CD4-positive, alpha-beta T cell treated with Interleukin-12 subunit alpha and Interleukin-12 subunit beta, for 1 hour (primary cell): Measurements from ENCODE around the gene ZNF146.
"Not testable (repeated sequence)": the region's sequence is repeated elsewhere in the genome, so short reads cannot be mapped to it uniquely, and the experiment has no call there.

ENCODE experiments used
- DNase-seq: peaks from one replicate; pipeline ENCODE4 v3.0.0-alpha.2; 2020

Gene ZNF146

DNA sequence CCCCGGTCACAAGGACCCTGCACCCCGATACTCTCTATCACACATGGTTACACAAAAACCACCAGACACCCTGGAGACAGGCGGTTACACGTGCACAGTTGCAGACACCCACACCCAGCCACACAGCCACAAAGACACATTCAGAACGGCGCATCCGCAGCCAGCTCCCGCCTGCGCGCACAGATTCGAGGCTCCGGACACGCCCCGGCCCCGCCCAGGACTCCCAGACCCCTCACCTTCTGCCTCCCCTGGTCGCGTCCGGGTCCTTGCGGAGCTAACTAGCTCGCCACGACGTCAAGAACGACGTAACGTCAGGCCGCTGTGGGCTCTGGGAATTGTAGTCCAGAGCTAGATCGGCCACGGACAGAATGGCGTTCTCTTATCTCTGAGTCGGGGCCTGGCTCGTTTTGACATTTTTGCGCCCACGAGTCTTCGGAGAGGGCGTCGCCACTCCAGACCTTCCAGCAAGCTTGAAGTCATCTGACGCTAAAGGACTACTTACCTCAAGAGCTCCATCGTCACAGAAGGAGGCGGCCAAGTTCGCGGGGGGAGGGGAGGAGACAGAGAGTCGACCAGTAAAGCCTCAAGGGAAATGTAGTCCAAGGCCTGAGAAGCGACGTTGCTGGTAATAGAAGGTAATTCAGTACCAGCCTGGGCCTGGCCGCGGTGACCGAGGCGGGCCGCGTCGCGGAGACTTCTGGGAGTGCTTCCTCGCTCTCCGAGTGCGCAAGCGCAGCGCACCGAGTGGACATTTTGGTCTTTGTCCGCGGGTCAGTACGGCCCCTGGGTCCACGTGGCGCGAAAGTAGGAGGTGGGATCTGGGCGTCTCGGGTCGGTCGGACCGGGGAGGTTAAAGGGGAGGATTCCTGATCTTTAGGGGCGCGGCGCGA lies at the start of gene ZNF146, which contains the start of gene ZNF565:
Gene ZNF146, plus strand, starts transcription at position 721 of the 890 bp plus-strand sequence. CDS start 21,335 bp downstream, outside the sequence.
Gene ZNF565, minus strand, starts transcription at position 280 of the 890 bp plus-strand sequence. CDS start 12,680 bp downstream, outside the sequence.
- peak; percentile 97 for DNase-seq

DNA sequence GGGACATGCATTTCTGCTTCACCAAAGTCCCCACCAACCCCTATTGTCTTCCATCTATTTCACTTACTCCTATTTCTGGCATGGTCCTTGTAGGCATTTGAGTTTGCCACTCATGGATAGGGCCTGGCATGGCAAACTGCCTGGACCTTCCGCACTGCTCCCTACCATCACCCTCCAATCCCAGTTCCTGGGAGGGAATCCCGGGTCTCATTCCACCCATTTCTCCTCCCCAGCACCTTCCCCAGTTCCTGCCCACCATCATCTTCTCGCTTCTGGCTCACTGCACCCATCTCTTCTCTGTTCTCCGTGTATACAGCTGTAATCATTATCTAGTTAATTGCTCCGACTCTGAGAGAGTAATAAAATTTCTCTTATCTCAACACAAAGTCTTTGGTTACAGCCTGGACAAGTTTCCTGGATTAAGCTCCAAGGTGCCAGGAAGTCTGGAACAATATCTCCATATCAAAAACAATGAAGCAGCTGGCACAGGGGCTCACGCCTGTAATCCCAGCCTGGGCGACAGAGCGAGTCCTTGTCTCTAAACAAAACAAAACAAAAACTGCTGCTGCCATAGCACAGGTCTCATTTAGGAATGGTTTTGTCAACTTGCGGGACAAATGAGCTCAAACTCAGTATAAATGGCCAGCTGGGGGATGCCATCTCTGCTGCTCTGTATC lies 45.7 kb upstream of the ZNF146 start:
- no peak for DNase-seq

DNA sequence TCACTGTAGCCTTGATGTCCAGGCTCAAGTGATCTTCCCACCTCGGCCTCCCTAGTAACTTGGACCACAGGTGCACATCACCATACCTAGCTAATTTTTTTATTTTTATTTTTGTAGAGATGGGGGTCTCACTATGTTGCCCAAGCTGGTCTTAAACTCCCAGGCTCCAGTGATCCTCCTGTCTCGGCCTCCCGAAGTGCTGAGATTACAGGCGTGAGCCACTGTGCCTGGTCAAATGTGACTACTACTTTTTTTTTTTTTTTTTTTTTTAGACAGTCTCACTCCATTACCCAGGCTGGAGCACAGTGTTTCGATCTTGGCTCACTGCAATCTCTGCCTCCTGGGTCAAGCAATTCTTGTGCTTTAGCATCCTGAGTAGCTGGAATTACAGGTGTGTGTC lies 42.1 kb upstream of the ZNF146 start:
- no peak for DNase-seq

- DNase-seq, result not testable (repeated sequence)
Measured at GRCh38 chr19:36173846-36174245, 41.1 kb upstream of the ZNF146 start.

GRCh38 chr19:36179077-36179476 lies 35.8 kb upstream of the ZNF146 start:
- not testable (repeated sequence) for DNase-seq

- no peak for DNase-seq
Measured at GRCh38 chr19:36182612-36183244, 32.2 kb upstream of the ZNF146 start.

DNA sequence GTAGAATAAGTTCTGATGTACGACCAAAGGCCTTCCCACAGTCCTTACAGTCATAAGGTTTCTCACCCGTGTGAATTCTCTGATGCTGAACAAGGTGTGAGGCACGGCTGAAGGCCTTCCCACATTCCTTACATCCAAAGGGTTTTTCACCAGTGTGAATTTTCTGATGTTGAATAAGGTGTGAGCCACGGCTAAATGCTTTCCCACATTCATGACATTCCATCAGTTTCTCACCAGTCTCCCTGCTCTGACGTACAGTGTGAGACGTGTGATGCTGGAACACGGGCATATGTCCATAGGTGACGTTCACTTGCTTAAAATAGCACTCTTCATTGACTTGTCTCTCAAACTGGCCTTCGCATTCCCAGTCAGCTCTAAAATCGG lies 31.7 kb upstream of the ZNF146 start:
- no peak for DNase-seq

DNA sequence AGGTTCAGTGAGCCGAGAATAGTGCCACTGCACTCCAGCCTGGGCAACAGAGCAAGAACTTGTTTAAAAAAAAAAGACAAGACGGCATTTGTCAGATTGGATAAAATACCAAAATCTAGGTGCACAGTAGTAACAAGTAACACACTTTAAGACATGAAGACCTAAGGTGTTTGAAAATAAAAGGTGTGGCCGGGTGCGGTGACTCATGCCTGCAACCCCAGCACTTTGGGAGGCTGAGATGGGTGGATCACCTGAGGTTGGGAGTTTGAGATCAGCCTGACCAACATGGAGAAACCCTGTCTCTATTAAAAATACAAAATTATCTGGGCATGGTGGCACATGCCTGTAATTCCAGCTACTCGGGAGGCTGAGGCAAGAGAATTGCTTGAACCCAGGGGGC lies 28.2 kb upstream of the ZNF146 start:
- DNase-seq, result not testable (repeated sequence)

DNA sequence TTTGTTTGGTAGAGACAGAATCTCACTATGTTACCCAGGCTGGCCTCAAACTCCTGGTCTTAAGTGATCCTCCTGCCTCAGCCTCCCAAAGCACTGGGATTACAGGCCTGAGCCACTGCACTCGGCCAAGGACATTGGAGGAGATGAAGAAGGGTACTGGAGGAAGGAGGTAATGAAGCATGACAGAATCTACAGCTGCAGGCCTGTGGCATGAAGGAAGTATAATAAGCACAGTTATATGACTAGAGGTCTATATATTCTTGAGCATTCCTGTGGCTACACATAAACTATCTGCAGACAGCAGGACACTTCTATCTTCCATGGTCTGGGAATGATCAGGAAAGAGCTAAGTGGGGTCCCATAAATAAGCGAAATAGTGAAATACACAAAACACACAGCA lies 18.7 kb upstream of the ZNF146 start:
- DNase-seq, result no peak

DNA sequence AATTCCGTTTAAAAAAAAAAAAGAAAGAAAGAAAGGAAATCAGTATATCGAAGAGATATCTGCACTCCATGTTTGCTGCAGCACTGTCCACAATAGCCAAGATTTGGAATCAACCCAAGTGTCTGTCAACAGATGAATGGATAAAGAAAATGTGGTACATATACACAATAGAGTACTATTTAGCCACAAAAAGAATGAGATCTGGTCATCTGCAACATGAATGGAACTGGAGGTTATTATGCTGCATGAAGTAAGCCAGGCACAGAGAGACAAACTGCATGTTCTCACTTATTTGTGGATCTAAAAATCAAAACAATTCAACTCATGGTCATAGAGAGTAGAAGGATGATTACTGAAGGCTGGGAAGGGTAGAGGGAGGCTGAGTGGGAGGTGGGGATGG lies 16.8 kb upstream of the ZNF146 start:
- no peak for DNase-seq

GRCh38 chr19:36201684-36202083 lies 13.2 kb upstream of the ZNF146 start:
- no peak for DNase-seq

DNA sequence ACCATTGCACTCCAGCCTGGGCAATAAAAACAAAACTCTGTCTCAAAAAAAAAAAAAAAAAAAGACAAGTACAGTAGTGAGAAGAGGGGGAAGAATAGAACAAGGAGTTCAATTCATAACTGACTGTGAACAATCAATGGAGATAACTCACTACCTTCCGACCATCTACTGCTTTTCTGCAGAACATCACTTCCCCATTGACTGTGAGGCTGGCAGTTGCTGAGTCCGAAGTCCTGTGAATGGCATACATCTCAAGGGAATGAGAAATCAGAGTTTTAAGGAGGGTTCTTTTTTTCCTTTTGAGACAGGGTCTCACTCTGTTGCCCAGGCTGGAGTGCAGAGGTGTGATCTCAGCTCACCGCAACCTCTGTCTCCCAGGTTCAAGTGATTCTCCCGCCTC lies 11.6 kb upstream of the ZNF146 start:
- DNase-seq, result no peak

DNA sequence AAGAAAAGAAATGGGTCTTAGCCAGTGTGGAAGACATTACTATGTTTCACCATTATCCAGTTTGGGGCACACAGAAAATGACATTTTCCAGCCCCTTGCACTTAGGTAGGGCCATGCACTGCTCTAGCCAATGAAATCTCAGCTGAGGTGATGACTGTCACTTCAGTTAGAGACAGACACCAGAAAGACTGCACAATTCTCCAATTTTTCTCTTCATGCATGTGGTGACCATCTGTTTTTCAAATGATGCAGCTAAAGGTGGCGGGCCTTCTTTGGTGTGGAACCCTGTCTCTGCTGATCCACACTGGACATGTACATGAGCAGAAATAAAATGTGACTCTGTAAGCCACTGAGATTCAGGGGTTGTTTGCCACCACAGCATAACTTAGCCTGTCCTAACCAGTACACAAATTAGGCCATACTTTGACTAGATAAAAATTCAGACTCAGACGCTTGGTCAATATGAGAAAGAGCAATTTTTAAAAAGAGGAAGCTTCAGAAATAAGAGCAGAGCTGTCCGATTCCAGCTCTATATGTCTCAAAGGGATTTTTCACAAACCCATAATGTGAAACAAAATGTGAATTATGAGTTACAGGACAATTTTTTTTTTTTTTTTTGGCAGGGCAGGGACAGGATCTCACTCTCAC lies 7.2 kb upstream of the ZNF146 start:
- no peak for DNase-seq

- no peak for DNase-seq
Measured at GRCh38 chr19:36209372-36209771, 5.5 kb upstream of the ZNF146 start.

- no peak for DNase-seq
Measured at GRCh38 chr19:36210497-36210896, 4.4 kb upstream of the ZNF146 start.

DNA sequence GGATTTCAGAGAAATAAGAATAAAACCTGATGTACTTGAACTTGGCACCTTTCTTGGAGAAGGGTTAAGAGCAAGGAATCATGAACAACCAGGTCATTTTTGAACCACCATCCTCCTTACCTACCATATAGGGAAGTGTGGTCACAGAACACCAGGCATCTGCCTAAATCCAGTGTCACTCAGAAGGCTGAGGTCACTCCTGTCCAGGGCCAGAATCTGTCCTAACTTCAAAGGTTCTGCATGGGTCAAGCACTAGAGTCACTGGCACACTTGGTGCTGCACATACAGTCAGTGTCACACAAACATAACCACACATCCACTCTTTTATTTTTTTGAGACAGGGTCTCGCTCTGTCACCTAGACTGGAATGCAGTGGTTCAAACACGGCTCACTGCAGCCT lies 2.0 kb upstream of the ZNF146 start:
- DNase-seq, result no peak

DNA sequence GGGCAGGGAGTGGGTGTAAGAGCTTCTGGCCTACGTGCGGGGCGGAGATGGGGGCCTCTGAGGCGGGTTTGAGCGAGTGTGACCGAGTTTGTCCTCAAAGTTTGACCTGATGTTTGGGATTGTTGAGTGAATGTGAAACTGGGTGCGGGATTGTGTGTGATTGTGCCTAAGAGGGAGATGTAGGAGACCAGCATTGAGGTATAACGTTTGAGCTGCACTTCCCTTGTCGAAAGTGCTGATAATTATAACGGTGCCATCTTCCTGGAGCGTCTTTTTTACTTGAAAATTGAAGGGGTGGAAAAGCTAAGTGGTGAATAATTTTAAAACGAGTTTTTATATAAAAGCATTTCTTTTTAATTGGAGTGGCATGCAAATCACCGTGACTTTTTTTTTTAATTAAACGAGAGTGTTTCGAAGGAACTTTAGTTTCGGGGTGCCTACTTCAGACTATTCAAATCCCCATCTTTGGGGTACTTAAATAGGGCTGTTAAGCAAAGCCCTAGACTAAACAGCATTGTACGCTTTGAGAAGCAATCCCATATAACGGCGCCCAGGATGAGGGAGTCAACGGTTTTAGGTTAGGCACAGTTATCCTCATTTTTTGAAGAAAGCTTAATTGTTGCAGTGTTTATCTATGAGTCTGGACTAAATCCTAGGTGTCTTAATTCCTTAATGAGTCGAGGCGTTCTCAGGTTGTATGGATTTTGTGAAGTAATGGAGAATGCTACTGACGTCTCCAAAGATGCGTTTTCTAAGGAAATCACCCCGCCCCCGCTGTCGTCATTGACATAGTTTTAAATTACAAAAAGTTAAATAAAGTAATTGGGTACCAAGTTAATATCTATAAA lies 594 bp downstream of the ZNF146 start:
- no peak for DNase-seq

- DNase-seq, result no peak
Measured at GRCh38 chr19:36221474-36221873, 6.6 kb downstream of the ZNF146 start.

- DNase-seq, result no peak
Measured at GRCh38 chr19:36222503-36222902, 7.6 kb downstream of the ZNF146 start.

DNA sequence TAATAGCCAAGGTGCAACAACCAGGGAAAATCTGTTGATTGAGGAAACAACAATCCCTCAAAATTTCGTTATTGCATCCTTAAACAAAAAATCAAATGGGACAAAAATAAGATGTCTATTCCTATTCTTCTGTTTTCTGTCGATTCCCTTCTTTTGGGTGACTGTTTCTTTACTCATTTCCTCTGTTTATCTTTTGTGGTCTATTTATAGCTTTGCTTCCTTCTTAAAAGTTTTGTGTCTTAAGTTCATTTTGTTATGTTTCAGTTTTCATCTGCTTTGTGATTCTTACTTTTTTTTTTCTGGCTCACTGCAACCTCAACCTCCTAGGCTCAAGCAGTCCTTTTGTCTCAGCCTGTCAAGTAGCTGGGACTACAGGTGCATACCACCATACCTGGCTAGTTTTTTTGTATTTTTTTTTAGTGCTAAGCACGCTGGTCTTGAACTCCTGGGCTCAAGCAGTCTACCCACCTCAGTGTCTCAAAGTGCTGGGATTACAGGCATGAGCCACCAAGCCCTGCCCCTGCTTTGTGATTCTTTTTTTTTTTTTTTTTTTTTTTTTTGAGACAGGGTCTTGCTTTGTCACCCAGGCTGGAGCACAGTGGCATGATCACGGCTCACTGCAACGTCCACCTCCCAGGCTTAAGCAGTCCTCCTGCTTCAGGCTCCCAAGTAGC lies 10.4 kb downstream of the ZNF146 start:
- no peak for DNase-seq

DNA sequence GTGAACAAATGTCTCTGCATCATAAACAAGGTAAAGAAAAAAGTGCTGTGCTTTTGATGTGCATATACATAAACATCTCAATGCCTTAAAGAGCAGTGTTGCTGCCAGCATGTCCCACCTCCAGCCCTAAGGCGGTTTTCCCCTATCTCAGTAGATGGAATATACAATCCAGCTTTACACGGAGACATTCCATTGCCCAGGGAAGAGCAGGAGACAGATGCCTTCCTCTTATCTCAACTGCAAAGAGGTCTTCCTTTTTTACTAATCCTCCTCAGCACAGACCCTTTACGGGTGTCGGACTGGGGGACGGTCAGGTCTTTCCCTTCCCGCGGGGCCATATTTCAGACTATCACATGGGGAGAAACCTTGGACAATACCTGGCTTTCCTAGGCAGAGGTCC lies 18.7 kb downstream of the ZNF146 start:
- DNase-seq, result not testable (repeated sequence)
